ENCODE results near the gene VIM.
"Not testable (repeated sequence)": the region's sequence is repeated elsewhere in the genome, so short reads cannot be mapped to it uniquely, and the experiment has no call there.

Gene VIM

DNA sequence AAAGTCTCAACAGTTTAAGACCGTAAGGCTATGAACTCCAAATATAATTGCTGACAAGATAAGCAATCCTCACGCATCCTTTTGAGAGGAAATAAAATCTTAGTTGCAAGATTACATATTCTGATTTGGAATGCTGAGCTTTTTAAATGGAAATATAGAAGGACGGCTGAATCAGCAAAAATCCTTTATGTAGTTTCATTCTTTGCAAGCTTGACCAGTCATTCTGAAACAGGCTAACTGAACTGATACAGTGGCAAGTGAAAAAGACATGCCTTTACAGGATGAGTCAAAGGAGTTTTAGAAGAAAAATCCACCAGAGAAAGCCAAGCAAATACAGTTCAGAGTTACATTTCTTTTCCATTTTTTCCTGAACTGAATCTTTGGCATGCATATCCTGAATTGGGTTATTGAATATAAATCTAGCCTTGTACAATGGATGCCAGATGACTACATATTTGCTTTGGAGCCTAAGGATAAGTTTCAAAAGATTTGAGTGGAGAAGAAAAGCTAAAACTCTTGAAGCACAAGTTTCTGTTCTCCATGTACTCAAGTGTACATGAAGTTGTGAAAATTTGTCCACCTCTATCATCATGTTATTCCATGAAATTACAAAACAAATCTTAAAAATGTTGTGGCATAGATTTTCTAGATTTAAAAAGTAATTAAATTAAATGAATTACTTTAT, 4.4 kb downstream of the VIM start:
- no peak for DNase-seq (ENCODE audit: low read depth)

GRCh38 chr10:17233286-17233991, 5.4 kb downstream of the VIM start:
- no peak for DNase-seq (ENCODE audit: low read depth)

GRCh38 chr10:17234431-17234945, 6.4 kb downstream of the VIM start:
- no peak for DNase-seq (ENCODE audit: low read depth)

GRCh38 chr10:17235136-17235535, 7.1 kb downstream of the VIM start:
- no peak for DNase-seq (ENCODE audit: low read depth)

- DNase-seq (ENCODE audit: low read depth), result no peak
These were observed 8.6 kb downstream of the VIM start for GRCh38 chr10:17236468-17237148.

DNA sequence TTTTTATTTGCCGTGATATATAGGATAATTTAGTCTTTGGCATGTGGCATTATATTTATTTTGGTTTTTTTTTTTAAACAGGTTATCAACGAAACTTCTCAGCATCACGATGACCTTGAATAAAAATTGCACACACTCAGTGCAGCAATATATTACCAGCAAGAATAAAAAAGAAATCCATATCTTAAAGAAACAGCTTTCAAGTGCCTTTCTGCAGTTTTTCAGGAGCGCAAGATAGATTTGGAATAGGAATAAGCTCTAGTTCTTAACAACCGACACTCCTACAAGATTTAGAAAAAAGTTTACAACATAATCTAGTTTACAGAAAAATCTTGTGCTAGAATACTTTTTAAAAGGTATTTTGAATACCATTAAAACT, 9.1 kb downstream of the VIM start:
- no peak for DNase-seq (ENCODE audit: low read depth)

- no peak for DNase-seq (ENCODE audit: low read depth)
These were observed 9.9 kb downstream of the VIM start for GRCh38 chr10:17237915-17238444.

DNA sequence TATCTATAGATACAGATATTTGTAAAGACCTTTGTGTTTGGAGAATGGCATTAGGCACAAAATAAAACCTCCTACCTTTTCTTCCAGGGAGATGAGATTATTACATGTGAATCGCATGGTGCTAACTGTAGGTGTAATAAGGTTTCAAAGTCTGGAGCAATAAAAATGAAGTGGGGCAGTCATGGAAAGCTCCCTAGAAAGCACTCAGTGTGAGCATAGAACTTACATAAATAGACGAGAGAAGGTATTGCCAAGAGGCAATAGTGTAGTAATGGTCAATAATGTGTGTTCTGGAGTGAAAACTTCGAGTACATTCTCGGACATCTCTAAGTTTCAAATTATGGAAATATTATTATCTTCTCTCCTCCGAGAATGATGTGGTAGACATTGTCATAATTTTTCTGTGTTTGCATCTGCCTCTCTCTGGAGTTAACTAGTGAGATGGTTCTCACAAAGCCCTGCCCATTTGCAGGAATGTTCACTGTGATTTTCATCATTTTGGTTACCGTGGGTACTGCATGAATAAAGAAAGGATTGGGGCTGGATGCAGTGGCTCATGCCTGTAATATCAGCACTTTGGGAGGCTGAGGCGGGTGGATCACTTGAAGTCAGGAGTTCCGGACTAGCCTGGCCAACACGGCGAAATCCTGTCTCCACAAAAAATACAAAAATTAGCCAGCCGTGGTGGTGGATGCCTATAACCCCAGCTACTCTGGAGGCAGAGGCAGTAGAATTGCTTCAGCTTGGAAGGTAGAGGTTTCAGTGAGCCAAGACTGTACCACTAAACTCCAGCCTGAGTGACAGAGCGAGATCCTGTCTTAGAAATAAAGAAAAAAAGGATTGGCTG, 10.6 kb downstream of the VIM start:
- DNase-seq (ENCODE audit: low read depth), result peak; percentile 87

- DNase-seq (ENCODE audit: low read depth), result no peak
These were observed 11.5 kb downstream of the VIM start for GRCh38 chr10:17239345-17240085.

- no peak for DNase-seq (ENCODE audit: low read depth)
These were observed 12.1 kb downstream of the VIM start for GRCh38 chr10:17240096-17240495.

DNA sequence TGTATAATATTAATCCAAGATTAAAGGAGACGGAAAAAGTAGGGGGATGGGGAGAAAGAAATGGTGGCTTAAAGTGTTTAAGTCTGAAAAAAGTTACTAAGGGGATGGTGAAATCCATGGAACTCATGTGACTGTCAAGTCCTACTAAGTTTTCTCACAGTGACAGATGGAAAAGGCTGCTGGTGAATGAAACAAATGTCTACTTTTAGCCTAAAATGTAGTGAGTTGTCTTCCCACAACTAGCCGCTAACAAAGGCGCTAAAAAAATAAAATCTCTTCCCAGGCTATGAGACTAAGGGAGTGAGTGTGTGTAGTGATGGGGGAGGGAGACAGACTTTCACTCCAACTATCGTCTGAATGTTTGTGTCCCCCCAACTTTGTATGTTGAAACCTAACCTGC, 12.6 kb downstream of the VIM start:
- no peak for DNase-seq (ENCODE audit: low read depth)

- no peak for DNase-seq (ENCODE audit: low read depth)
These were observed 13.7 kb downstream of the VIM start for GRCh38 chr10:17241611-17242333.

- no peak for DNase-seq (ENCODE audit: low read depth)
These were observed 16.8 kb downstream of the VIM start for GRCh38 chr10:17244700-17245365.

- DNase-seq (ENCODE audit: low read depth), result no peak
These were observed 19.2 kb downstream of the VIM start for GRCh38 chr10:17247210-17247609.

- no peak for DNase-seq (ENCODE audit: low read depth)
These were observed 20.9 kb downstream of the VIM start for GRCh38 chr10:17248964-17249363.

GRCh38 chr10:17249820-17250219, 21.8 kb downstream of the VIM start:
- no peak for DNase-seq (ENCODE audit: low read depth)

DNA sequence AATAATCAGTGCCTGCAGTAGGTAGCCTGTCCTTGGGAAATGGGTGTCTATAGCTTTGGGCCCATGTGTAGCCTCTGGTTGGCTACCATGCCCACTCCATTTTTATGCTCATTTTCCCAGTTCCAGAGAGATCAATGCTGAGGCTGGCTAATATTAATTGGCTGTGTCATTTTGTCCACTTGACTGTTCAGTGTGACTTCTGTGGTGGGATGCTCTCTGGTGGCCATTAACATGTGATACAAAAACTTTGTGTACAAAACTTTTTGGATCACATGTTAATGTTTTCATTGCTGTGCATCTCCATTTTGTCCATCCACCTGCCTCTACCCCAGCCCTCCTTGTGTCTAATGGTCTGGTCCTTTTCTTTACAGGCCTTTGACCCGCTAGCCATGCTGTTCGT, 22.7 kb downstream of the VIM start:
- DNase-seq (ENCODE audit: low read depth), result no peak

GRCh38 chr10:17254543-17255050, 26.6 kb downstream of the VIM start:
- not testable (repeated sequence) for DNase-seq (ENCODE audit: low read depth)

- DNase-seq (ENCODE audit: low read depth), result no peak
These were observed 27.5 kb downstream of the VIM start for GRCh38 chr10:17255512-17255911.

- DNase-seq (ENCODE audit: low read depth), result no peak
These were observed 28.0 kb downstream of the VIM start for GRCh38 chr10:17256051-17256450.
